GM19452 (cell line): ENCODE data around the gene FRYL.

ENCODE experiments used
- ATAC-seq: cut with Tn5 transposase; IDR thresholded peaks from one replicate; pipeline ENCODE4 v1.9.1; 2021; ENCODE audit not compliant: unreplicated experiment

Gene FRYL

DNA sequence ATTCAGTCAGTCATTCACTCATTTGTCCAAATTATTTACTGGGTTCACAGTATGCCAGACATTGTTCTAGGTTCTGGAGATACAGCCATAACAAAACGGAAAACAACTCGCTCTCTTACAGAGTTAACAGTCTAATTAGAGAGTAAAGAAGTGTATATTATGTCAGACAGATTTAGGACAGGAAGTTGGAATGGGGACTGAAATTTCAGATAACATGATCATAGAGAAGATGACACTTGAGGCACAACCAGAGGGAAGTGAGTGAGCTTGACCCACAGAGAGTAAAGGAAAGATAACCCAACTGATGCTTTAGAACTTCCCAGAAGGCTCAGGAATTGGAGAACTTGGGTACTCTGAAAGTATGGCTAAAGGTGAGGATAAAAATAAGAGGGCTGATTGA lies 150.6 kb downstream of the FRYL start:
- no peak for ATAC-seq

DNA sequence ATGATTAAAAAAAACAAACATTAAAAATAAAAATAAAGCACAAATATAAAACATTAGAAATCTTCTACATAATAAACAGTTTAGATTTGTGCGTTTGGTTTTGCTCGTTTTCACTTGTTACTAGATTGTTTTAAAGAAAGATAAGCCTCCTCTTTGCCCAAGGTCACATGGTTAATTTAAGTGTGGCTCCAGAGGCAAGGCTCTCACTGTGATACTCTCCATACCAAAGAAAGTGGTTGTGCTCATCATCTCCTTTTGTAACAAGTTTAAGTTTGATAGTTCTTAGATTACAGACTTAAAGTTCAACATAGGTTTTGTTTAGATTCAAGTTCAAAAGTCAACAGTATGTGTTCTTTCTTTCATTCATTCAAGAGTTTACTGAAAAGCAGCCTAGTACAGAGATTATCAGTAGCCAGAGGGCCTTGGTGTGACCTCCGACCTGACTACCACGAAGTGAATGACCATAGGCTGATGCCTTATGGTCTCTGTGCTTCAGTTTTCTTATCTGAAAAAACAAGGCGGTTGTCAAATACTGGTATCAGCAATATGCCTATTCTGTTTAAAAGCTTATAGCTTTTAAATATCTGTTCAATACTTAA lies 156.8 kb downstream of the FRYL start:
- ATAC-seq = no peak

DNA sequence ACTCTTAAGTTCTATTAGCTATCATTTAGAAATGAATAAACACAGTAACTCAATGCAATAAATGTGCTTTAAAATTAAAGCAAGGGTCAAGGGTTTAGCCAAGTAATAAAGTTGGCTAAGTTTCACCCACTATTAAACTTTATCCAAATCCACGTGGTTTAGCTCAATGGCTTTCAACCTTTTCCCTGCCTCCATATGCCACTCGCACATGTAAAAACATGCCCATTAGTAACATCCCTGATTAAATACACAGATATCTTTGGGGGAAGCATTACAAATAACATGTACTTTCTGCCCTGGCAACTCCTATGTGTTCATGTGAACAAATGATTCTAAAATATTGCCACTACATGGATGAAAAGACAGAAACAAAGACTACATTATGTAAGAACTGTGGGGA lies 159.2 kb downstream of the FRYL start:
- ATAC-seq = no peak

DNA sequence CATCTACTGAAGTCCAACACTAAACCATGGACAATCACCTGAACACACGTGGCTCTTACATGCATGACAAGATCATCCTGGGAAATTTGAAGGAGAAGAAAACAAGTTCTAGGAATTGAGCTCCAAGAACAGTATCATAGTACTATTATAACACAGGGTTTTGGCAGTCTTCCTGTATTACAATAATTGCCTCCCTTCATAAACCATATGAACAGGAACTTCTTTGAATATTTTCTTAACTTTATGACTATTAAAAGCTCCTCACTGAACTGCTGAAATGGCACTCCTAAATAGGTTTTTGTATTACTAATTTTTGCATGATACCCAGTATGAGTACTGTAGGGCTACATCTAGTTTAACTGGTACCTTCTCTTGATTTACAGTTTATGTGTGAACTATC lies 160.0 kb downstream of the FRYL start:
- no peak for ATAC-seq

DNA sequence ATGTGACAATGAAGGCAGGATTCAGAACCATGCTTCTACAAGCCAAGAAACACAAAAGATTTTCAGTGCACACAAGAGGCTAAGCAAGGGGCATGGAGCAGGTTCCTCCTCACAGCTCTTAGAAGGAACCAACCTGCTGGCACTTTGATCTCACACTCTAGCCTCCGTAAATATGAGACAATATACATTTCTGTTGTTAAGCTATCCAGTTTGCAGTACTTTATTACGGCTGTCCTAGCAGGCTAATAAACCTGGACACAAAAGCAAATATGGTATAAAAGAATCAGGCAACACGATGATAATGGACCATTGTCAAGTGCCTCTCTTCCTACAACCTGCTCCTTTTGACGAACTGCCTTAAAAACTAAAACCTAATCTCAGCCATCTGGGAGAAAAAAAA lies 175.6 kb downstream of the FRYL start:
- ATAC-seq = no peak

DNA sequence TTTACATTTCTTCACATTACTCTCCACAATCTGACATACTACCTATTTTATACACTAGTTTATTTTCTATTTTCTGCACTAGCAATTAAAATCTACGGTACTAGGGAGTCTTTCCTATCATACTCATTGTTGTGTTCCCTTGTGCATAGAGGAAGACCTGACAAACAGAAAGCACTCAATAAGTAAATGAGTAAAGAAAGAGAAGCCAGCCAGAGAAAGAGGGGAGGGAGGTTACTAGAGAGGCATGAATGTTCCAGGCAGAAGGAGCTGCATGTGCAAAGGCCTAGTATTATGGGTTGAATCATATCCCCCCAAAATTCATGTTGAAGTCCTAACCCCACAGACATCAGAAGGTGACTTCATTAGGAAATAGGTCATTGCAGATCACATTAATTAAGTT lies 176.0 kb downstream of the FRYL start:
- ATAC-seq = no peak

DNA sequence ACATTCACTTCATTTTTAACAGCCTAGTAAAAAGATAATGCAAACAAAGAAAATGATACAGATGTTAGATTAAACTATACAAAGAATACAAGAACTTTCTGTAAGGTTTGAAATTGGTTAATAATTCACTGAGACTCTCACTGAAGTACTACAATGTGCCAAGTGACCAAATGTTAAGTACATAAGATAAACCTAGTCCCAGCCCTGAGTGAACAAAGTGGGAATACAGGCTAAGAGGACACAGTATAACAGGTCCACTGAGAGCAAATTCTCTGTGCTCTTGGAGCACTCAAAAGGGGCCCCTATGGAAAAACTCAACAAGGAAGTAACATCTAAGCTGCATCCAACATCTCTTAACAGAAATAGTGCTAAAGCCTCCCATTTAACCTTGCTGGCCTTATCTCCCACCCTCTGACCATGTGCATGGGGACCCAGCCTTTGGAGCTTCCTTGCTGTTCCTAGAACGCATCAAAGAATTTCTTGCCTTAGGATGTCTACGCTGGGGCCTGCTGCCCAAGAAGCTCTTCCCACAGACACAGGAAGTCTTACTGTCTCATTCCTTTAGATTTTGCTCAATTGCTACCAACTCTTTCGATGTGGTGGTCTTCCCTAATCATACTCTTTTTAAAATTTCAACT lies 176.6 kb downstream of the FRYL start:
- ATAC-seq = no peak

DNA sequence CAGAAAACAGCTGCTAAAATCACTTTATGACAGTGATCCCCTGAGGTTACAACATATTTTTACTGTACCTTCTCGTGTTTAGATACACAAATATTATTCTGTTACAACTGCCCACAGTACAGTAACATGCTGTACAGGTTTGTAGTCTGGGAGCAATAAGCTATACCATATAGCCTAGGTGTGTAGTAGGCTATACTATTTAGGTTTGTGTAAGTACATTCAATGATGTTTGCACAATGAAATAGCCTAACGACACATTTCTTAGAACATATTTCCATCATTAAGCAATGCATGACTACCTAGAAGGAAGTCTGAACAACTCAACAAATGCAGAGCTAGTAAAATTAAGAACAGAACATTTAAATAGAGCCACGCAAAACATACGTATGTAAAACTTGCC lies 177.3 kb downstream of the FRYL start:
- ATAC-seq = no peak

DNA sequence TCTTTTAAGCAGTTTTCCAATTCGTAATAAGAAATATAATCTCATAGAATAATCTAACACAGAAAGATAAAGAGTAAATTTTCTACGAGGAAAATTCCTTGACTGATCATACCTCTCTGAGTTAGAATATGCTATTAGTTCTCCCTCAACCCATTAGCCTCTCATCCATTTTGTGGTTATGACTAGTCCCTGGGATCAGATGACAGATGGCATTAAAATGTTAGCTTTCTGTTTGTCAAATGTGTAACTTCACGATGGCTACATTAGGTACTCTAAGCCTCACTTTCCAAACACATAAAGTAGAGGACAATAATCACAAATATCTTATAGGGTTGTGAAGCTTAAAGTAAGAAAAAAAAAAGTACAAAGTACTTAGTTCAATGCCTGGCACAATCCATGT lies 177.9 kb downstream of the FRYL start:
- no peak for ATAC-seq

DNA sequence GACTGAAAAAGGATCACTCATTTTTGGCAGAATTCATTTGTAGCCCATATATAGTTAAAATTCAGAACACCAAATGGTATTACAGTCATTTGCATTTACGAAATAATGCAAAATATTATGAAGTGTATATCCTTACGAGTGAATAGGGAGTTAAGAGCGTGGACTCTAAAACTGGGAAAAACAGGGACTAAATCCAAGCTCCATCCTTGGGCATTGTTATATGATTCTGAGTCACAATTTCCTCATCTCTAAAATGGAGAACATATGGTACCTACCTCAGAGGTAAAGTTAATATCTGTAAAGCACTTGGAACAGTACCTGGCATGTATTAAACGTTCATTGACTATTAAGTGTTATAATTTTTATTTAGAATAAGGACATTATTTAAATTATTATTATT lies 183.7 kb downstream of the FRYL start:
- ATAC-seq = no peak

DNA sequence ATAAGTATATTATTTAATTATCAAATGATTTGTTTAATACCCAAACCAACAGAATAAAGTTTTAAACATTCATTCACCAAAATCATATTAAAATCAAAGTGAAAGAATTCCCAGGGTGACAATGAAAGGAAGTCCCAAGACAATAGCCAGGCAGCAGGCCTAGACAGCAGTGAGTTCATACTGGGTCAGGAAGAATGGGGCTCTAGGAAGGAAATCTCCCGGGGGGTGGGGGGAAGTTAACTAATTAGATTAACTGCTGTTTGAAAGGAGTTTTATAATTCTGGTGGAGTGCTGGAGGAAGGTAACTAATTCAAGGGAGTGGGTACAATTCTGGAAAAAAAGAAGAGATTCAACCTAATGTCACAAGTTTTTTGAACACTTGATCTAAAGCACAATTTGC lies 185.9 kb downstream of the FRYL start:
- no peak for ATAC-seq

DNA sequence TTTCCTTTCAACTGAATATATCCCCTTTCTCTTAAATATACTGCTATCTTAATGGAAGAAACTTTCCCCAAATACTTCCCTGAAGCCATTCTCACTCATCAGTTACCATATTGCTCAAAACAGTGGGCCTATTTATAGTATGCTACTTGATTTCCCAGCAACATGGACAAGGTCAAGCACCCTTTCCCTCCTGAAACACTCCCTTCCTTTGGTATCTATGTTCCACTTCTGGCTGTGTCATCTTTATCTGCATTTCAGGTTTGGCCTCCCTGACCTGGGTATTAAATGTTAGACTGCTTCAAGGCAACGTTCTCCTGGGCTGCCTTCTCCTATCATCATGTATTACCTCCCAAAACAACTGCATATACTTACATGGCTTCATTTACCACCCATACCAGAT lies 188.7 kb downstream of the FRYL start:
- no peak for ATAC-seq

DNA sequence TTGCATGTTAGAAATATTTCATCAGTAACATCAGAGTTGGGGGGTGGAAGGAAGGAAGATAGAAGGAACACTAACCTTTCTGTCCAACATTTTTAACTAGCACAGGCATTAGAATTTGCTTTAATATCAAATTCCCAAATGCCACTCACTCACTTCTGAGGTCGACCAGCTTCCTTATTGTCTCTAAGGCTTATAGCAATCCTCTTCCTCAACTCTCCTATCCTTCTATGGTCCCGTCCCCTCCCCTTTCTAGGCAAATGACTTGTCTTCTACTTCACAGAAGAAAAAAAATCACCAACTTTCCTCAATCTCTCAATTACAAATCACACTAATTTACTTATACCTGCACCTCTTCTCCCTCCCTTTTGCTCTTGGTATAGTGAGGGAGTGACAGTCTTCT lies 189.2 kb downstream of the FRYL start:
- ATAC-seq = no peak

DNA sequence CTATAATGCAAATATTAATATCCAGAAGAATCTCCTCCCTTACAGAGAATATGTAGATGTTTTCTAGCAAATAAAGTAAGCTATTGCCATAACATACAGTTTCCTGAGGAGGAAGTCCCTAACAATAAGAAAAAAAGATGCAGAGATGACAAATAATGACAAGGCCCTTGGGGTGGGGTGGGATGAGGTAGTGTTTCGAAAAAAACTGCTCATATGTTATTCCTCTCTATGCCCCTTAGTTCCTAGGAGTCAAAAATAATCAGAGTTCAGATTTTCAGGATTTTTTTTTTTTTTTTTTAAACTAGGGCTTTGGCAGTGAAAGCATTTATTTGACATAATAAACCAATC lies 191.0 kb downstream of the FRYL start:
- ATAC-seq = no peak

DNA sequence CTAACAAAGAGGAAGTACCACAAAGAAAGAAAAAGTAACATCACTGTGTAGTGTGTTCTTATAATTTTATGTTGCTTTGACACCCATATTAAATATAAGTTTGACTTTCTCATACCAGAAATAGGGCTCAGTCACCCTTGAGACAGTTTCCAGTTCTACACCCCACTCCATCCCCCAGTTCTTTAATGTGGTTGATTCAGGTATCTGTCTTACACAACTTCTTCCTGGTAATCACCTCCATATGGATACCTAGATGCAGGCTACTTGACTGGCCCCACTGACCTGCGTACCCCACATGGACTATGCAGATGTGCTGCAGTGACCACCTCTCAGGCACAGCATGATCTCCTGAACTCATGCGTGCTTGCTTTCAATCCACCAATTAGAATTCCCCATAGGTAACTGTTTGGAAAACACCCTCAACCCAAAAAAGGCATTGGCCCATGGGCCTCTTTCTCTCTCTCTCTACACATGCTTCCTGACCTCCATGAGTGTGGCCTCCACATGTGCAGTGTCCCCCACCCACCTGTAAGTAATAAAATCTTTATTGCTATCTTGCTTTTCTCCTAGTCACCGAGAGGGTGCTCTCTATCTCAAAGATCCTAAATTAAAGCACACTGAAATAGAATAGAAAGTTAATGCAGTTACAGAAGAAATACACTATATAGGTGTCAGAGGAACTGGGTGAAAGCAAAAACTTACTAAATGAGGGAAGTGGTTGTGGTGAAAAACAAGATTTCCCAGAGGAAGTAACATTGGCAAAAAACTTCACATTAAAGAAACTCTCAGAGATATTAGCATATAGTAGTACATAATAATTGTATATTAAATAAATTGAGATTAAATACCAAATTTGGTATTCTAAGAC lies 191.6 kb downstream of the FRYL start:
- ATAC-seq = no peak

DNA sequence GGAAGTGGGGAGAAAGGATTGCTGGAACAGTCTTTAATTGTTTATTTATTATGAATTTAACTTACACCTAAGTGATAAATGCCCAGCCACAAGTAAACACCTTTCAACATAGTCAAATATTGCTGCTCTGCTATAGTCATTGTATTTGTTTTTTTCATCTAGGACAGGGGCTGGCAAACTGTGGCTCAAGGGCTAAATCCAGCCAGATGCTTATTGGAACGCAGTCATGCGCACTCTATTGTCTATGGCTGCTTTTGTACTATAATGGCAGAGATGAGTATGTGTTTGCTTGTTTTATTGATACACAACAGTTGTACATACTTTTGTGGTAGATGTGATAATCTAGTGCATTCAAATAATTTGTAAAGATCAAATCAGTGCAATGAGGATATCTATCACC lies 194.7 kb downstream of the FRYL start:
- no peak for ATAC-seq

DNA sequence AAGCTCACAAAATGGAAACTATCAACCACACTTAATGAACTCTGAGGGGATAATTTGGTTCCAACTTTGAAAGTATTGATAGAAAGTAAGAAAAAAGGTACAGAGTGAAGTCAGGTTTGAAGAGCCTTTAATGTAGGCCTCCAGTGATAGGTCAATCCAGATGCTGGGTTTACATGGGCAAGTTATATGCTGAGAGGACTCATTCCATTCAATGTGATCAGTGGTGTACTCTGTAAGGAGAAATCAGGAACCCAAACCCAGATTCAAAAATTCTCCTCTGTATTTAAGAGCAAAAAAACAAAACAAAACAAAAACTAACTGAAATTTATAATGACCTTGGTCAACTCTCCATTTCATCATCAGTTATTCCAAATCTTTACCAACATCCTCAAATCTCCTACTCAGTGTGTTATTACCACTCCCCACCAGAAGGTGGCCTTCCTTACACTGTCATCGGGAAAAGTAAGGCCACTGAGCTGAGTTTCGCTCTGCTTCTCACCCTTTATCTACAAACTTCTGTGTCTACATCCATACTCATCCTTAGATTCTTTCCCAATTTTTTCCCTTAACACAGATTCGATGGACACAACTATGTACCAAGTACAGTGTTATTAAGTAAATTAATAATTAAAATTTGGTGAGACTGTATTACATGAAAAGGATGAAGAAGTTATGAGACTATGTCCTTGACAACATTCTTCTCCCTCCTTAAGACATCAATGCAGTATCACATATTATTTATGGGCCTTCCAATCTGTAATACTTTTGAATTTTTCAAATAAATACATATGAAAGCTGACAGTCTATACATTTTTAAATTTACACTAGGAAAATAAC lies 201.7 kb downstream of the FRYL start:
- peak; percentile 78 for ATAC-seq

DNA sequence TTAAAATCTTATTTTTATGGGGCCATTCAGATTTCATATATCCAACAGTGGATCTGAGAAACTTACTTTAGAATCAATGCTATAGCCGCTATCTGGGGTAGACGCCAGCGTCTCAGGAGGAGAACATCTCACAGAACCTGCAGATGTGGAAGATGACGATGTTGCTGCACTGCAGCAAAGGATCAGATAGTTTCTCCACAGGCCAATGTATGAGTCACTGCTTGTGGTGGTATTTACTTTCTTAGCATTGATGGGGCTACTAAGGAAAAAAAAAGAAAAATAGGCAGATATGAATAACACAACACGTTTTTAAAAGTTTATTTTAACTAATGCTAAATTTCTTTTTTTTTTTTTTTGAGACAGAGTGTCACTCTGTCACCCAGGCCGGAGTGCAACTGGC lies 204.1 kb downstream of the FRYL start:
- no peak for ATAC-seq

DNA sequence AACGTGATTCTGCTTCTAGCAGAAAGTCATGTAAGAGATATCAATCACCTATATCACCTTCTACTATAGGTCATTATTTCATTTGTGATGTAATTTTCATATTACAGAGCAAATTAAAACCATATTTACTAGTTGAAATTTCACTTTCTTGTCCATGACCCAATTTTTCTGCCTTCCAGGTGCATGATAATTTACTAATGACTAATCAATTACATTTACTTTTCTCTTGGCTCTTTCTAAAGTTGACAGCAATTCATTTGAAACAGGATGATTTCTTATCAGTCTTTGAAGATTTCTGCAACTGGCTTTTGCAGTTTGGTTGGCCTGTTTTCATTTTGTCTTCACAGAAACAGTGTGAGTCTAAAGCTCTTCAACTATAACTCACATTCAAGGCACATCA lies 208.6 kb downstream of the FRYL start:
- ATAC-seq = no peak

DNA sequence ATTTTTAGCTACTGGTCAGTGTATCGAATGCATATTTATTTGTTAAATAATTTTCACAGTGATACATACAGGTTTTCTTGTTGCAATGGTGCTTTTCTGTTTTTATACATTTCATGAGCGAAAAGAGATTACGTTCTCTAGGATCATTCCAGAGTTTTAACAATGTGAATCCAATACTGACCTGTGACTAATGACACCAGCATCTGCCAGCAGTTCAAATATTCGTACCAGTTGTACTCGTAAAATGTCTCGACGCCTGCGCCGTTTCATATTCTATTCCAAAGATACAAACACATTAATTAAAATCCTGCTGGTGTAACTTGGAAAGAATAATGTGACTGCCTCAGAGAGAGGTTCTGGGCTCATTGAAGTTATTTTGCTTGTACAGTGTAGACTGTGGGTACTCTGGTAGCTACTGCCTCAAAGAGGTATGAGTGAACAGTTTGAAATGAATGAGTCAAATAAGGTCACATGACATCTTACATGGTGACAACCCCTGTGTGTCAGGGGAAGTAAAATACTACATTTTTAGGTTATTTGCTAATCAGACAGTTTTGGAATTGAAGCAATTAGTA lies 209.3 kb downstream of the FRYL start:
- ATAC-seq = no peak

DNA sequence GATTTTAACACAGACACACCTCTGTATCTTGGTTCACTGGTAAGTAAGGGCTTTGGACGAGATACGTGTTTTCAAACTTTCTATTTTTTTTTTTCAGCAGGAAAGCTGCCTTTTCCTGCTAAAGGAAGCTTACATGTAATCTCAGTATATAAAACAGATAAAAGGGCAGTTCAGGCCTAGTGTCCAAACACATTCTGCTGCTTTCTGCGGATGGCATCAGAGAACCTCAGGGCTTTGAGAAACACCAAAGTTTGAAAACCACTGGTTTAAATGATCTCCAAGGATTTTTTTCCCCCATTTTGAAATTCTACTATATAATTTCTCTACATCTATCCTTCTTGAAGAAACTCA lies 214.1 kb downstream of the FRYL start:
- ATAC-seq = no peak
